CD4-positive, alpha-beta T cell treated with Interleukin-17A for 4 hours (primary cell): ENCODE measurements around the gene DEDD.
A peak's percentile ranks its signal among the peaks of the same experiment; 100 is the strongest.

Experiments used
- DNase-seq: peaks from one replicate; pipeline ENCODE4 v3.0.0-alpha.2; 2020; ENCODE audit warnings: mixed read lengths

DEDD gene

DNA sequence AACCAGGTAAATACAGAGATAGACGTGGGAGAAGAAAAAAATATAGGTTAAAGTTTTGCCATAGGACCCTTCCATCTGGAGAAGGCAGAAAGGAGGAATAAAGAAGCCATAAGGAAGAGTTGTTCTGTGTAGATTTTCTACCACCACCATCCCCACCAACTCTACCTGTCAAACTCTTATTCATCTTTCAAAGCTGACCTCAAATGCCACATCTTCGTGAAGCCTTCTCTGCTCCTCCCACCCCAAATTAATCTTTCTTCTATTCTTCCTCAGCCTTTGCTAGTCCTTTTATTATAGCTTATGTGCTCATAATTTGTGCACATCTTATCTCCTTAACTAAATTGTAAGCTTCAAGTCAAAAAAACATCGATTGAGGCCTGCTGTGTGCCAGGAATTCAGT, 41.9 kb downstream of the DEDD start:
- DNase-seq: no peak

DNA sequence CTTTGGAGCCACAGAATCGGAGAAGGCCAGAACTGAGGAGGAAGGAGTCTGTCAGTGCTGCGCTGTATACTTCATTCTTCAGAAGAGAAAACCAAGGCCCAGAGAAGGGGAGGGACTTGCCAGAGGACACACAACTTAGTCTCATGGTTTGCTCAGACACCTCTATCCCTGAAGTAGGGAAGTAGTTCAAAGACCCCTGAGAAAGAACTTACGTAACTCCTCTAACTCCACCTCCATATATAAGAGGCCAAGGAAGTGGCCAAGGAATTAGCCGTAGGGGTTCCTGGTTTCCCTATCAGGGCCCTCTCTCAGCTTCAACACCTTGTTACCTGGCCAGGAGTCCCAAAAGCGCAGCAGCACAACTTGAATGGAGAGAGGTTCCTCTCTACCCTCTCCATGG, 42.5 kb downstream of the DEDD start:
- DNase-seq: no peak

DNA sequence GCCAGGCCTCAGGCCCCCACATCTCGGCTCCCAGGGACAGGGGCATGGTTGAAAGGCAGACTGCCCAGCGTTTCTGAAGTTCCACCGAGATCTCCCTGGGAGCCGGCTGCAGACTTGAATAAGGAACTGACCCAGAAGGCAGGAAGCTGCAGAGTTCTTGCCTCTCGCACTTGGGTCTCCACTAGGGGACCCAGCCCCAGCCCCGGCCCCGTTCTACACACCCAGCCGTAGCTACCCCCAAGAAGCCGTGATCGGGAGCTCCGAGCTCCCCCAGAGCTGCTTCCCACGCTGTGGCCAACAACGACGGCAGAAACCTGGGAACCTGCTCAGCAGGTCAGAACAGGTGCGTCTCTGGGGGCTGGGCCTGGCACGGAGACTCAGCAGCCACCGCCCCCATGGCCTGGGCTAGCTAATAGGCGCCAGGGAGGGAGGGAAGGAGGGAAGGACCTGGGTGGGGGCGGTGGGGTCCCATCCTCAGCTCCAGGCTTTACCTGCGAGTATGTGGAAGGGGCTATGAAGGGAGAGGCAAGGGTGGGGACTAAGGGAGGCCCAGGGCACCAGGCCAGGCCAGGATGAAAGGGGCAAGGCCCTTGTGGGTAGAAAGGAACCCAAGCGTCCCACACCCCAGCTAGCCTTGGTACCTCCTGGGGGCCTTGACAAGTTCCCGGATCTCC, 43.1 kb downstream of the DEDD start, which contains the start of gene NECTIN4:
TSS of gene NECTIN4 (minus strand) at position 308 of the 674 bp plus-strand sequence. CDS start at position 46, 262 bp downstream.
- no peak for DNase-seq

DNA sequence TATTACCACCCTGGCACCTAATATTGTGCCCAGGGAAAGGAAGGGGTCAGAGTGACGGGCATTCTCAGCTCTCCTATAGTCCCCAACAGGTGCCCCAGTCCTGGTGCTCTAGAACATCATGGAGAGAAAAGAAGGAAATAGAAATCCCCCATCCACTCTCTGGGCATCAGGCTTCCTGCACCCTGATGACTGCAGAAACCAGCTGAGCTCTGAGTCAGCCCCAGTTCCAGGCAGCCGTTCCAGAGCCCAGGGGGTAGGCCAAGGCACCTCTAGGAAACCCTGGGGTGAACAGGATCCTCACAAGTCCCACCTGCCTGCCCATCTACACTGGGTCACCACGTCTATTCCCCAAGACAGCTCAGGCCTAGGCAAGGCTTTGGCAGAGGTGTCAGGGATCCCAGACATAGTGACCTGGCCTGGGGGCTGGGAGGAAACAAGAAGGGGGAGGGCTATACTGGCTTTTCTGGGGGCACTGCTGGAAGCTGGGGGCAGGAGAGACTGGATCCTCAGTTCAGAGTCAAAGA, 43.8 kb downstream of the DEDD start:
- DNase-seq: no peak

DNA sequence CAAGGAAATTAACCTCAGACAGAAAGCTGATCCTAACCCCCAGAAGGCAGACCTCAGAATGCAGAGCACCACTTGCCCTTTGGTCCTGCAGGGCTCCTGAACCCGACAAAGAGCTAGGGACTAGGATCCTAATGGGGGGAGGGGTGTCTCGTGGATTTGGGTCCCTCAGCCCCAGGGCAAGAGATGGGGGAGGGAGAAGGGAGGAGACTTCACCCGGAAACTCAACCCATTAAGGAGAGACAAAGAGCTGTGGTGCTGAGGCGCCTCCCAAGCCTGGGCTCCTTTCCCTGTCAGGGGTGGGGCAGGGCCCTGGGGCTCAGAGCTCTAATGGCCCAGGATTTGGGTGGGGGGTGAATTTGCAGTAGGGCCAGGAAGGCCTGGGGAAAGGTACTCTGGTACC, 46.0 kb downstream of the DEDD start:
- no peak for DNase-seq

DNA sequence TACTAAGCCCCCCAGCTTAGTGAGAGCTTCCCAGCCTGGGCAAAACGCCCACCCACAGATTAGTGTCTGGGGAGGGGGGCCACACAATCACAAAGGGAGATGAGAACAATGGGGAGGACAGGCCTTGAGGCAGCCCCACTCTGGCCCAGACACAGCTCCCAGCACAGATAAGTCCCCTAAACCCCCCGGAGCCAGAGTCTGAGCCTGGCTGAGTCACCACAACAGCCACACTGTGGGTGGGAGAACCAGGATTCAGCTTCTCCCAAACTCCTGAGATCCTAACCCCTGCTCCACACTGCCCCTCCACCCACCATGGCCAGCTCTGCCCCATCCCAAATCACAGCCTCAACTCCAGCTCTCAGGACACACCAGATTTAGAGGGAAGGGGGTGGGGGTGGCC, 47.3 kb downstream of the DEDD start:
- DNase-seq: no peak

DNA sequence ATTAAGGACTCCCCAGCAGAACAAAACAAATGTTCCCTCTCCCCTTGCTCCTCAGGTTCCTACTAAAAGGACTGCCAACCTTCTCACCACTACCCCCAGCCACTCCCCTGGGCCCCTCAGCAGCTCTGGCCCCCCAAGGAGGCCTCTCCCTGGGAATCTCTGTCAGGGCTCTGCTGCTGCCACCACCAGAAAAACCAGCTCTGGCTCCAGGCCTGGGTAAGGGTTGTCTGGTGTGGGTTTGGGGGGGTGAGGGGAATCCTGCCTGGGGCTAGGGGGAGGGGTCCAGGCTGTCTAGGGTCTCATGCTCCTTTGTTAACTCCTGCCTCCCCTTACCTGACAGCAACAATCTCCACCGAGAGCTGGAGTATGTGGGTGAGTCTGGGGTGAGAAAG, 47.9 kb downstream of the DEDD start:
- no peak for DNase-seq

DNA sequence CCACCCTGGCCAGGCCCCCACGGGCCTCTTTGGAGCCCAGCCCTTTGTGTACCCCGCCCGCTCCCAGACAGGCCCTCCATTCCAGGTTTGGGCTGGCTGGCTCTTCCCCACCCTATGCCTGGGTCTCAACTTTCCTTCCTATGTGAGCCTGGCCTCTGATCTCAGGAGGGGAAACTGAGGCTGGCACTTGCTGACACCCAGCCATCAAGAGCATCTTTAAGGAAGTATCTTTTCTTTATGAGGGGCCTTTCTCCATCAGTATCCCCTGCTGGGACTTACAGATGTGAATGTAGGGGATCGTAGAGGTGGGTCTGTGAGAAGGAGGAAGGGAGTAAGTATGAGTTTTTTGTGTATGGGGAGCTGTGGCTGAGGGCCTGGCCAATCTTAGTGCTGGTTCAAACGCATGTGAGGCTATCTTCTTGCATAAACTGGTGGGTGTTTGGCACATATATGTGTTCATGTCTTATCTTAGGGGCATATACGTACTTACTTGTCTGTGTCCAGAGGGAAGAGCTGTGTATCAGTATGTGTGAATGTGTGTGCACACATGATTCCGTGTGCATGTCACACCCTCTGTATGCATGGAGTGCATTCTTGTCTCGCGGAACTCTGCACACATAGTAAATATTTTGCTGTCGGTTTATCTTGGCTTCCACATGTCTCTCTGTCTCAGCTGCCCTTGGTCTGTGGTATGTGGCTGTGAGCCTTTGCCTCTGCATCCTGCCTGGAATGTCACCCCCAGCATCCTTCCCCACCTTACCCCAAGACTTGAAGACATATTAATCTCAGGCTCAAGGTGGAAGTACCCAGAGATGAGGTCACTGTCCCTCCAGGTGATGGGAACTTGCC, 48.5 kb downstream of the DEDD start:
- no peak for DNase-seq

DNA sequence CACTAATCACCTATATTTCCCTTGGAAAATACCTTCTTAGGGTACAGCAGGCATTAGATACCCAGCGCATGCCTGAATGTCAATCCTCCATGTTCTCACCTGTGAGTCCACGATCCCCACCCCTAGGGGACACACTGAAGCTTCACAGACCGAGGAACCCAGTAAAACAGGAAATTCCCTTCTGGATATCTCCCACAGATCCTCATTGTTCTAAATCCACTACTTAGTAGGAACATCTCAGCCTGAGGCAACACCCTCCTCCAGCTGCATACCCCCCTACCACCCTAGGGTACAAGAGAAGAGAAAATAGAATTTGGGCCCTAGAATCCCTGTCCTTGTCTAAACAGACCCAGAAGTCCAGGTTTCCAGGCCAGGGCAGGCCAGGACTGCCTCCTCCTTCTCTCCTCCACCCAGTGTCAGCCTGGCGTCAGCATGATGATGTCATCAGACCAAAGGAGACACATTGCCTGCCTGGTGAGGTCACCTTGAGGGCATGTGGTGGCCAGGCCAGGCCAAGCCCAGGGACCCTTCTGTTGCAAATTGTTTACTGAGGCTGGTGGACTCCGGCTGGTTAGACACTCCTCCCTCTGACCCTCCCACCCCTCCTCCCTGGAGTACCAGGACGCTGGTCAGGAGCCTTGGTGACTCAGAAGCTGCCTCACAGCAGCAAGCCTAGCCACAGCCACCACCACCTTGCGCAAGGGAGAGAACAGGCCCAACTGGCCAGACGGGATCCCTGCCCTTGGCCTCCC, 49.3 kb downstream of the DEDD start:
- DNase-seq: no peak

DNA sequence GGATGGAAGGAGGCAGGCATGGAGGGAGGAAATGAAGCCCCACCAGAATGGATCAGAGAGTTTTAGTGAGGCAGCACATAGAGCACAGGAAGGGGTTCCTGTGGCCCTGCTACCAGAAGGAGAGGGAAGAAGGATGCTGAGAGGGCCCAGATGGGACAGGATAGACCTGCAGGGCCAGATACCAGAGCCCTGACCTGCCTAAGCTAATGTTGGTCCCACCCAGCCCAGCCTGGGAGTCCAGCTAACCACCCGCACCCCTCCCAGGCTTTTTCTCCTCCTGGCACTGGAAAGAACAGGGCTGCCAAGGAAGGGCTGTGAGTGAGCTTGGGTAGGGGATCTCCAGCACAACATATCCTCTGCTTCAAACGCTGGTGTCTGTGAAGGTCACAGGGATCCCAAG, 50.0 kb downstream of the DEDD start:
- DNase-seq: no peak

DNA sequence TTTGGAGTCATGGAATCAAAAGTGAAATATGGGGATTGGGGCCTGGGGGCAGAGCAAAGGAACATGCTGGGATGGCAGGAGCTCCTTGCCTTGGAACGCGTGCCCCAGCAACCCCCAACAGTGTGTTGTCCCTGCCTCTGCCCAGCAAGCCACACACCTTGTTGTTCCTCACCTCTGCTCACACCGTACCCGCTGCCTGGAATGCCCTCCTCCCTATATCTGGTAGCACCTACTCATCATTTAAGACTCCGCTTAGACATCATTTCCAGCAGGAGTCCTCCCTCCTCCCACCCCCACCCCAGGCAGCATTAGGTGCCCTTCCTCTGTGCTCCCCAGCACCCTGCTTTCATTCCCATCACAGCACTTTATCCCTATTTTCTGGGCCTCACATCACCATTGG, 50.9 kb downstream of the DEDD start:
- no peak for DNase-seq

DNA sequence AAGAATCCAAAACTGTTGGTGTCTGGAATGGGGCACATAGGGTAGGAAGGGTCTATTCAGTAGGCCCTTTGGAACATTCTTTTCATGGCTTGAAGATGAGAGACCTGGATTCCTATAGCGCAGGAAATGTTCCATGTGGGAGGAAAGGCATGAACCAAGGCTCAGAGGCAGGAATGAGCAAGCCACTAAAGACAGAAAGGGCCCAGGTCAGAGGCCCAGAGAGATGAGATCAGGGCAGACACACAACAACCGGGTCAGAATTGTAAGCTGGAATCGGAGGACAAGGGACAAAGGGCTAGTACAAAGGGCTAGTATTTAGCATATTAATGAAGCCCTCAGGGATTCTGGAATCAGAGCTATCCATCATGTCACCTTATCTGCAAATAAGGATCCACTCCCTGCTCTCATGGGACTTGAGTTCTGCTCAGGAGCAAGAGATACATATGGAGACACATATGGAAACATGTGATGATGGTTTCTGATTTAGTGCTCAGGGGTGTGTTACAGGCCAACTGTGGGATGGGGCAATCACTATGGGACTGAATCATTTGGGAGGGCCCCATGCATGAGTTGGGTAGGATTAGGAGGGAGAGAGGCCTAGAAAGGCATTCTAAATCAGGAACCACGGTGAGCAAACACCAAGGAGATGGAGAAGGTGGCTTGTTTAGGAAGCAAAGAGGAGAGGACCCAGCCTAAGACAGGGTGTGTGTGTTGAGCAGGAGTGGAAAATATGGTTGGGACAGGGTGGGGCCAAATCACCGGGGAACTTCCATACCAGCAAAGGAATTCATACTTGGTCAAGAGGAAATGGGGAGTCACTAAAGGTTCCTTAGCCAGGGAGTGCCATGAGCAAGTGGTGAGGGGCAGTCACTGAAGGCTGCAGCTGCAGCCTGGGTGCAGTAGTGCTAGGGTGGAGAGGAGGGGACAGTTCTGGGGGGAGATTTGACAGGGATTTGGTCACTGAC, 51.7 kb downstream of the DEDD start:
- no peak for DNase-seq

DNA sequence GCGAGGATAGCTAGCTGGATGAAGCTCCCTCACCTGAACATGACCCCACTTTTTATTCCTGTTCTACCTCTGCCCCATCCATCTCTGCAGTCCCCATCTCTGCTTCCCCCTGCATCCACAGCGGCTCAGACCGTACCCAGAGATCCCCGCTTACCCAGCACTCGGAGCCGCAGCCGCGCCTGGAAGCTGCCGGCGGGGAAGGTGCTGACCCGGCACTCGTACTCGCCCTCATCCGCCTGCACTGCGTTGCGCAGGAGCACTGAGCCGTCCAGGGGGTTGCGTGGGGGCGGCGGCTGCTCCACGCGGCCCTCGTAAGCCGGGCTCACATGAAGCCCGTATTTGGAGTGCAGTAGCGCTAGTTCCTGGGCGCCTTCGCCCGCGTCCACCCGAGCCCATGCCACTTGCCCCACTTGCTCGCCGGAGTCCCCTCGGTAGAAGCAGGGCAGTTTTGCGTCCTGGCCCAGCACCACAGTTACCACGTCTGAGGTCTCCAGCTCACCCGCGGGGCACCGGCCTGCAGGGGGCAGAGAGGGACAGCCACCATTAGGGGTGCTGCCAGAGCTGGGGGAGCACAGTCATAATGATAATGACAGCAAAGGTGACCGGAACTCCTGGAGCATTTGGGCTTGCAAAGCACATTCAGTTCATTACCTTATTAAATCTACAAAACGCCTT, 52.9 kb downstream of the DEDD start:
- no peak for DNase-seq

DNA sequence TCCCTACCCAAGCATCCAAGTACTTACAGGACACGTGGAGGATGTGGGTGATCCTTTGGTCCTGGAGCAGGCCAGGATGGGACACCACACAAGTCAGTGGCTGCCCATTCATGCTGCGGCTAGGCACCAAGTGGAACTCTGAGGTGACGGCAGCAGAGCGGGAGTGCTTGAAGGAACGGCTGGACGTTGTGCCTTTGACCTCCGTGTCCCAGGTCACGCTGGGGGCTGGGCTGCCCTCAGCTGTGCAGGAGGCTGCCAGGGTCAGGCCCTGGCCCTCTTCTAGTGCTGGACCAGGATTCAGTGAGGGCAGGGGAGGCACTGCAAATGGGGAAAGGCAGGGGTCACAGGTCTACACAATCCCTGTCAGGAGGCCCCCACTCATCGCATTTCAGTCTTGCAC, 55.0 kb downstream of the DEDD start:
- DNase-seq: no peak

DNA sequence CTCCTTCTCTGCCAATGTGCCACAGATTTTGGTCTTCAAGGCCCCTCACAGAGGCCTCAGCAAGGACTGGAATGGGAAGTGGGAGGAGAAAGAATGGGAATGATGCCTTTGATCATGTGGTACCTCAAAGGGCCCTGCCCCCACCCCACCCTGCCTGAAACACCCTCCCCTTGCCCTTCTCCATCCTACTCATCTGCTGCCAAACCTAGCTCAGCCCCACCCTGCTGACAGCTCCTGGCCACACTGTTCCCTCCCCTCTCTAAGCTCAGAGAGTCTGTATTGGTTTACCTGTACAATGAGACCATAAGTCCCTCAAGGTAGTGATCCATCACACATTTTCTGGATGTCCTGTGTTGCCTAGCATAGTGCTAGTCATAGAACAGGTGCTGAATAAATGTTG, 56.1 kb downstream of the DEDD start:
- DNase-seq: no peak

DNA sequence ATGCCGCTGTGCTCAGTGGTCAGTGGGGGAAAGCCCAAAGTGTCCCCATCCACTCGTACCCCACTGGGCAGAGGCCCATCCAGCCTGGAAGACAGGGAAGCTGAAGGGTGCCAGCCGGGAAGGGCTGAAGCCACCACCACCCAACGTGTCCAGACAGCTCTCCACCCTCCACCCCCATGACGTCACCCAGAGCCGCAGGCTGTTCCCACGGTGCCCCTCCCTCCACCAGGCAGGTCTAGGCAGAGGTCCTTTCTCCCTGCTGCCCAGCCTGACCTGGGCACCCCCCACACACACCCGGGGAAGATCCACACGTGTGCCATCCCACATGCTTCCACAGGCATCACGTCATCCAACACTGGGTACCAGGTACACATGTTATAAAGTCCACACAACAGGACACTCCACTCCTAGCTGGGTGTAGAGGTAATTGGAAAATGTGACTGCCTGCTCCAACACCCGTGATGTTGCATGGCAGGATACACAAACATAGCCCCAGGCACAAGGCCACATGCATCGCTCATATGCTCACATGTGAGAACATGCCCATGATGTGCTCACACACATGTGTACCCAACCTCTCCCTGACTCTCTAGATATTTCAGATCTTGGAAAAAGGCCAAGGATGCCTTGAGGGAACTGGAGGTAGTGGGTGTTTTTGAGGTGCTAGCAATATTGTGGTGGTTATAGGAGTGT, 57.6 kb downstream of the DEDD start:
- no peak for DNase-seq

DNA sequence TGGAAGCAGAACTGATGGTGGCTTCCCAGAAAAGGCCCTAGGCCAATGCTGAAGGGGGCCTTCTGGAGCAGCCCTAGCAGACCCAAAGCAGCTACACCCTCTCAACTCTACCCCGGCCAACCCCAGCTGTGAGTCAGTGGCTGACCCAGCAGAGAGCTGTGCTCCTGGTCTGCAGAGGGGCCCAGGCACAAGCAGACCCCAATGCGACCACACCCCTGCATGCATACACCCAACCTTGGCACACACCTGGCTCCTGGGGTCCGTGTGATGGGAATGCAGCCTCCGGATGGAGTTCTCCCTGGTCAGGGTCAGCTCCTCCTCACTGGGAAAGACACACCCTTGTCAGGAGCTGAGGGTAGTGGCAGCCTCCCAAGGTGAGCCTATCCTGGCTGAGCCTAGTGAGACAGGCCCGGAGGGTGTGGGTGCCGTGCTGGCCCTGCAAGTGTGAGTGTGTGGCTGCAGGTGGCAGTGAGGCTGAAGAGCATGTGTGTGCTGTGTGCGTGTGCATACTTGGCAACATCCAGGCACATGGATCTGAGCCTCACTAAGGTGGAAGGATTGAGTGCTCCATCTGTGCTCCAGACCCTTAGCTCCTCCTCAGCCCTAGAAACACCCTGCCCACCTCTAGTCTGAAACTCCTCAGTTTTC, 58.9 kb downstream of the DEDD start:
- DNase-seq: no peak

DNA sequence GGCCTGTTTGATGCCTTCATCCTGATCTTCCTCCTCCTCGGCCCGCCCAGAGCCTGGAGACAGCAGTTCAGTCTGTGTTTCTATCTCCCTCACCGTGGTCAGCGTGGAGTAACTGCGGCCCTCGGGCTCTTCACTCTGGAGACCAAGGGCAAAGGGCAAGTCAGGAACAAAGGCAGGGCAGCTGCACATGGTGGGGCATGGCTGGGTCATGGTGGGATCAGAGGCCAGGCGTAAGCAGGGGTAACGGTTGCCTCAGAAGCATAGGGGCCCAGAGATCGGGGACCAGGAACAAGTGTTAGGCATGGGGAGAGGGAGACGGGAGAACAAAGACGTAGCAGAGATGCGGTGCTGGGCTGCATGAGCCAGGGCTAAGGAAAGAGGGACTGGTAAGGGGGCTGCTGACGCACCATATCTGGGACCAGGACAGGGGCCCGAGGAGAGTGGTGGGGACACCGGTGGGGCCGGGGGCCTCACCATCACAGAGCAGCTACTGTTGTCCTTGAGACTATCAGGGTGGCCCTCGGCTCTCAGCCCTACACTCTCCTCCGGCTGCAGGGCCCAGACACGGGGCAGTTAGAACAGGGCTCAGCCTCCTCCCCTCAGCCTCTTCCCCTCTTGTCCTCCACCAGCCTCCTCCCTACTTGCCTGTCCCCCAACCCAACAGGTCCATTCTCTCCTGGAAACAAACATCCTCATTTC, 59.6 kb downstream of the DEDD start:
- no peak for DNase-seq

DNA sequence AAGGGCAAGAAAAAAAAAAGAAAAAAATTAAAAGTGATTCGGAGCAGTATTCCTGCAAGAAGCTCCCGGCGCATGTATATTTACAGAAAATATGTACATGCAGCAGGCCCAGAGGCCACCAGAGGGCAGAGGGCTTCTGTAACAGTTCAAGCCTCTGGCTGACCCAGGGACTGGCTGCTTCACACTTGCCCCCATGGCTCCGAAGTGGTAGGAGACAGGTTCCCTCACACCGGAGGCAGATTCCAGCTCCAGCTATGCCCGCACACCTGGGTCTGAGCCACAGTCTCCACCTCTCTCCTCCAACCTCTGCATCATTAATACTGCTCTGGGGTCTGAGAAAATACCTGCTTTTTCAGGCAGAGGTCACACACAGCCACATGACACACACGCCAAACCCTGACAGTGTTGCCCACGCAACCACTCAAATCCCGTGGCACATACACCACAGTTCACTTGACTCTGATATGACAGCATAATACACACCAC, 60.5 kb downstream of the DEDD start:
- peak; percentile 68 for DNase-seq
